Glomerular visceral epithelial cell (primary cell): Measurements from ENCODE around the gene PDE1C.

ENCODE experiments used
- DNase-seq: peaks from one replicate; pipeline ENCODE4 v3.0.0-alpha.2; 2016; ENCODE audit errors: extremely low spot score

Gene PDE1C

DNA sequence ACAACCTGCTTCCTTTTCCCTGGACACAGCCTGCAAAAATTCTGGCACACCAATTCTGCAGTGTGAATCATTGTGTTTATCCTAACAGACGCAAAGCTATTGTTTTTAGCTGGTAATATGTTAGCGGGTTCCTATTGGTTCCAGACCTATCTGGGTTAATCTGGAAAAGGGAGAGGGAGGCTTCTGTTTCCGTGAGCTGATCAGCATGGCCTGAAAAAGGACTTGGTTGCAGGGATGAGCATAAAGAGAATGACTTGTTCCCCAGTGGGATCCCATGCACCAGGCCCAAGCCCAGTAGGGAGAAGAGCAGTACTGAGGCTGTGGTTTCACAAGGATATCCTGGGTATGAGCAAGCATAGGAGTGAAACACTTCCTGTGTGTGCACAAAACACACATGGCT is 78.4 kb downstream of the PDE1C start:
- no peak for DNase-seq

GRCh38 chr7:31991406-31991805 is 78.8 kb downstream of the PDE1C start:
- no peak for DNase-seq

GRCh38 chr7:31986878-31987518 is 83.2 kb downstream of the PDE1C start:
- no peak for DNase-seq

GRCh38 chr7:31982962-31983361 is 87.2 kb downstream of the PDE1C start:
- no peak for DNase-seq

- no peak for DNase-seq
Observed at GRCh38 chr7:31981874-31982390, 88.3 kb downstream of the PDE1C start.

DNA sequence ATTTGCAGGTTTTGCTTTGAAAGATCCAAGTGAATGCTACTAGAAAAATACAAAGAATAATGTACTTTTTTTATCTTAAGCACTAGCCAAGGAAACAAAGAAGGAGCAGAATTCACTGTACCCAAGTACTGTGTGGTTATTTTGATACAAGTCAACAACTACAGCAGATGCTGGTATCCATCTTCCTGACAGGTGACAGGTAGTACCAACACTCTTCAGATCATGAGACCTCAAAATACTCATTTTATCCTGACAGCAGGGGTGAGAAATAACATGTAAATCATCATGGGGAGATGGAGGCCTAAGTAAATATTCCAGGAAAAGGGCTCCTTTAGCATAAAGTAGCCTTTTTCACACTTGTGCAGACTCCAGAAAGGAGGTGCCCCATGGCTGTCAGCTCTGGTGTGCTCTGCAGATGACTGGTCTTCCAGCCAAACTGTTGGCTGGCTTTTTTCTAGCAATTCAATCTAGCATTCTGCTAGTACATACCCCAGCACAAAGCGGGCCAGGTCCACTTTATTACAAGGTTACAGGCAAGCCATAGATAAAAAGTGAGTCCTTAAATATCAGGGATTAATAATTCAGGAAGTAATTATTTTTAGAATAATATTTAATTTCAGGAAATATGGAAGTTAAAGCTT is 90.4 kb downstream of the PDE1C start:
- no peak for DNase-seq

DNA sequence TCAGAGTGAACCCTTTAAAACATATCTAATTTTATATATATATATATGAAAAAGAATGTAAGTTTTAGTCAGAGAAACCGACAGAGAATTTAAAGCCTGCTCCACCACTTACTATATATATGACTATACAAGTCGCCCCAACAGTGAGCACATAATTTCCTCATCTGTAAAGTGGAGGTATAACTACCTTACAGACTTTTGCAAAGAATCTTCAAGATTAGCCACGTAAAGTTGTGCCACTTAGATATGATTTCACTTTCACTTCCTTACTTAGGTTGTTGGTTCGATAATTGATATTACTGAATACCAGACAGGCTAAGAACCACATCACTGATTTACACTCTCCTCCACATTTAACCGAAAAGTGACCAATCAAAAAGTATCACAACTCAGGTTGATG is 94.7 kb downstream of the PDE1C start:
- no peak for DNase-seq

DNA sequence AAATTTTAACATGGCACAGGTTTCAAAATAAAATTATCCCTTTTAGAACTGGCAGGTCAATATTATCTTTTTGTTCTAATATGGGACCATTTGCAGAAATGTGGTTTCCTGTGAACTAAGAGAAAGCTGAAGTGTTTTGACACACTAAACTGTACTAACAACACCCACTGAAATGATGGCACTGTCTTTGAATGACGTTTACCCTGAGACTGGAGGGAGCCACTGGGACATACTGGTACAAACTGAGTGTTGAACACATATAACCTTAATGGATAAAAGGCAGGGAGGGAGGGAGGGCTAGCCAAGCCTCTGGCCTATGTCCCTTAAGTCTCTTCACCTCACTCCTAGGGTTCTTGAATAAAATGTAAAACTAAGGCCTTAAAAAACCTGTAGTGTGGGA is 95.9 kb downstream of the PDE1C start:
- DNase-seq, result no peak

GRCh38 chr7:31971049-31971667 is 99.0 kb downstream of the PDE1C start:
- DNase-seq, result no peak

DNA sequence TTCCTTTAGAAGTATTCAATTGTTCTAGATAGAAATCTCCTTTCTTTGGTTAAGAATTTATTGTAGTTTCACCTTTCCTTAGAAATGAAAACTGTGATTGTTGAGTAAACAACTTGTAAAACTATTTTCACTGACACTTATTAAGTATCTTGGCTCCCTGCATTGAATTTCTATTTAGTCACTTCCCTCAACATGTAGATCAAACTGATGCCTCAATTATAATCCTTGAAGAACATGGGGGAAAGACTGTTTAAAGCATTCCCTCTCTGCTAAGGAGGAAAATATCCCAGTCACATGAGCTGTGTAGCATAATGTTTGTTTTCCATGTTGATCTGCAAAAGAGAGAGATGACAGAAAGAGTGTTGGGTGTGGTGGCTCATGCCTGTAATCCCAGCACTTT is 99.7 kb downstream of the PDE1C start:
- no peak for DNase-seq

- DNase-seq, result no peak
Observed at GRCh38 chr7:31963569-31964175, 106.5 kb downstream of the PDE1C start.

GRCh38 chr7:31962246-31962645 is 108.0 kb downstream of the PDE1C start:
- DNase-seq, result no peak

DNA sequence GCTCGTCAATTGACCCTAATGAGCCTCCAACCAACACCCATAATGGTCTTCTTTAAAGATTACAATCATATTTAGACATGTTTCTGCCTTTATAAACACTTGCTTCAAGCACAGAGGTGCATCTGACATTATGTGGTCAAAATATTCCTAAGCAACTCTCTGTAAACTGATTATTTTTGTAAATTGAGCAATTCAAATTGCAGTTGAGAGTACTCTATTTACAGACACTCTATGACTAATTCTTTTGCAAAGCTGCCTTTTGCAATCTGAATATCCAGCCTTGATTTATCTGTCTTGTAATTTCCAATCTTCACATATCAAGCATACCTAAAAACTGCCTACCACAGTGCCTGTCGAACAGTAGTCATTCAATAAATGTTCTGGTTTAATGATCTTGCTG is 112.0 kb downstream of the PDE1C start:
- no peak for DNase-seq

DNA sequence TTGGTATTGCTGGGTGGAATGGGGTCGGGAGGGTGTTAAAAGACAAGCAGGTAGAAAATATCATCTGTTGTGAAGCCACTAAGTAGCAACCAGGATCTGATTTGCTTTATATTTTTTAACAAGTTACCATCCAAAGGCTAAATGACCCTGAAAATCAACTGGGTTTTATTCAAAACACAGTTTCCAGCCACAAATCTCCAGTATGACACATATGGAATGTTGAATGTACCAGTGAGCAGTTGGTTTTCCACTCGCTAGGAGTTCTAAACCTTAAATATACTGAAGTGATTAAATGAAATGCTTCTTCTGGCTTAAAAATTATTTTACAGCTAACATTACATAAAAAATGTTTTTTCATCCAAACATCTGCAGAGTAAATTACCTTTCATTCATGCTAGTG is 112.5 kb downstream of the PDE1C start:
- DNase-seq, result no peak

DNA sequence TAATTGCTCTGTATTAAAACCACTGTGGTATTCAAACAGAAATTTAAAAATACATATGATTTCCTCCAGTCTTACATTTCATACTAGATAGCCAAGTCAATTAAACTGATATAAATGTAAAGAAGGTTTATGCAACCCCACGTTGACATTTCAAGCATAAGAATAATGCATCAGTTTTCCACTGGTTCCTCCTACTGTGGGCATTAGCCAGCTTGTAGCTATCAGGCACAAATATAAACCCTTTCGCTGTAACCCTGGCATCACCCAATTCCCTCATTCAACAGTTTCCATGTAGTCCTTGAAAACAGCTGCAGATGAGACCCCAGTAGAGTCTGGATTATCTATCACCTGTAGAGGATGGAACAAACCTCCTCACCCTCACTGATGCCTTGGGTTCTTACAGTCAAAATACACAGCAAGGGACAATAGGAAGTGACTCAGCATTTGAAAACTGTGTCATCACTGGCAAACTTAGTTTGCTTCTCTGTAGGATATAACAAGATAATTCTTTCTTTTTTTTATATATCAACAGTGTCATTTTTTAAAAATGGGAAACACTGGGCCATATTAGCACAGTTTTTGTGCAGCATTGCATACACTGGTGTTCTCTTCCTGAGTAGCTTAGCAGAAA is 113.0 kb downstream of the PDE1C start:
- DNase-seq, result no peak

- no peak for DNase-seq
Observed at GRCh38 chr7:31955641-31956040, 114.6 kb downstream of the PDE1C start.

DNA sequence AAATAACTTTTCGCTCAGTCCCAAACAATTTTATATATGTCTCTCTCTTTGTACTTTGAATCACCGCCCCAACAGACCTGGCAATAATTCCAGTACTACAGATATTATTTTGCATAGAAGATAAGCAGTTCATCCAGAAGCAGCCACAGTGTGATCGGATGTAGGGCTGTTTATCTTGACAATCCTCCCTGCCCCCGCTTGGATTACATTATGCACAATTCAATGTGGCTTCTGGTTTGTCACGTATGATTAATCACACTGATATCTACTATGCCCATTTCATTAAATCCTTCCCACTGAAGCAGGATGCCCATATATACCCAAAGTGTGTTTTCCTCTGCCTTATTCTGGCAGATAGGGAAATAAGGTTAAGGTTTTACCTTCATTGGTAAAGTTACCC is 115.2 kb downstream of the PDE1C start:
- DNase-seq, result no peak

GRCh38 chr7:31954500-31954899 is 115.7 kb downstream of the PDE1C start:
- DNase-seq, result no peak

- DNase-seq, result no peak
Observed at GRCh38 chr7:31953432-31953831, 116.8 kb downstream of the PDE1C start.

DNA sequence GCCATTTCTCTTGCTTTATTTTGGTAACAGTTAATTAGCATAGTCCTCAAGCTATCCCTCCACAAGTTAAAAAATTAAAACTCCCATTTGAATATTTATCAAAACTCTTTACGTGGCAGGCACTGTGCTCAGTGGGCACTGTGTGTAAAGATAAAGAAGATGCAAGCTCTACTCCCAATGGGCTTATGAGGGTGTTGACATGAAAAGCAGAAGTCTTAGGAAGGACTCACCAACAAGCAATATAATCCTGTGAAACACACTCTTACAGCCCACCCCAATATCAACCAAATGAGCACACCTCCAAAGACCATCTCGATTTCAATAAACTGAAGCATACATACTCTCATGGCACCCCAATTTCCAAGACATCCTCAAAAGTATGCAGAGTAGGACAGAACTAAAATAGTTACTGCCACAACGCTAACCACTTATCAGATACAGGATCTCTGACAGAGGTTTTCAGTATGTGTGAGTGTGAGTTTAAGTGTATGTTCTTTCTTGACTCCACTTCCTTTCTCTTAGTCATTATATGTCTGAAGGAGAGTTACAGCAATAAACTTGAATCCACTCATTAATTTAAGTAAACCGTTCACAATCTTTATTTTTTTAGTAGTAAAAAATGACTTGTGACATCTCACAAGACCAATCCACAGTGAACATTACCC is 120.0 kb downstream of the PDE1C start:
- no peak for DNase-seq

GRCh38 chr7:31948029-31948428 is 122.2 kb downstream of the PDE1C start:
- peak; percentile 76 for DNase-seq

DNA sequence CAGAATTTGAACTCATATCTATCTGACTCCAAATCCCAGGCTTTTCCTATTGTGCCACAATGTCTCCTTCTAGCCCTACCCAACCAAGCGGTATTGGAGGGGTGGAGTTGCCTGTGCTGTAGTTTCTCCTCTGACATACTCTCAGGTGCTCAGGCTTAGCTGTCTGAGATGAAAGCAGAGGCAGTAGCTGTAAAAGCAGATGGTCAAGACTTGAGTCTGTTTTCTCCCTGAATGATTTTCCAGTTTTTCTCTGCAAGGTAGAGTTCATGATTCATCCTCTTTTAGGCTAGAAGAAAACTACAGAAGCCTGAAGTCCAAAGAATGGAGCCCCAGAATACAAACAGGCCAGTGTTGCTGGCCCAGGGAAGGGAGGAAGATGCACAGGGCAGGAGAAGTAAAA is 130.0 kb downstream of the PDE1C start:
- DNase-seq, result peak; percentile 31
